HuH-7 (cell line): ENCODE measurements around the gene PTPRN2.
"Not testable (repeated sequence)": the region's sequence is repeated elsewhere in the genome, so short reads cannot be mapped to it uniquely, and the experiment has no call there.

ENCODE experiments used
- DNase-seq: peaks from one replicate; pipeline ENCODE4 v3.0.0; 2011; ENCODE audit warnings: low spot score

PTPRN2 gene

DNA sequence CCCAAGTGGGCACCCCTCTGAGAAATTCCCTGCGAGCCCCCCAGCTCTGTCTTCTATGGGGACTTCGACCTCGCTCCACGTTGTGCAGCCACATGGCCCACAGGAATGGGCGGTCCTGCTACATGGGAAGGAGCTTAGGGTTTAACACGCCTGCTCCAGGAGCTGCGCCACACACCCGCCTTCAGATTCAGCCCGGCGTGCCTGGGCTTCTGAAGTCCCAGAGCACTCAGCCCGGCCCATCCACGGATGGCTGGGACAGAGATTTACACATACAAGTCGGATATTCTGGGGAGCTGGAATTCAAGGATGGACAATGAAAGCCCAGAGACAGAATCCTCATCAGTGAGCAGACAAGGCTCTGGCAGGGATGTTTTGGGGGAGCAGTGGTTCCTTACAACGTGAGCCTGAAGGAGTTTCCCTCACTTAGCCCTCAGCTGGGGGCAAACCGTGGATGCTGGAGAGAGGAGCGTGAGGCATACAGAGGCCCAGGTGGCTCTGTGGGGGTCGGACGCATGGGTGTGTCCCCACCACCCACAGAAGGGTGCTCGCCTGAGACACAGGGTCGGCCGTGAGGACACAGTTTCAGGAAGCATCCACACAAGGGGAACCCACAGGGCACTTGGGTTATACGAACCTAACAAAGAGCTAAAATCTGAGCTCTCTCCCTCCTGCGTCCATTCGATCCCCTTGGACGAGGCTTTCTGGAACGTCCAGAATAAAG lies 877.9 kb downstream of the PTPRN2 start:
- DNase-seq, result no peak

DNA sequence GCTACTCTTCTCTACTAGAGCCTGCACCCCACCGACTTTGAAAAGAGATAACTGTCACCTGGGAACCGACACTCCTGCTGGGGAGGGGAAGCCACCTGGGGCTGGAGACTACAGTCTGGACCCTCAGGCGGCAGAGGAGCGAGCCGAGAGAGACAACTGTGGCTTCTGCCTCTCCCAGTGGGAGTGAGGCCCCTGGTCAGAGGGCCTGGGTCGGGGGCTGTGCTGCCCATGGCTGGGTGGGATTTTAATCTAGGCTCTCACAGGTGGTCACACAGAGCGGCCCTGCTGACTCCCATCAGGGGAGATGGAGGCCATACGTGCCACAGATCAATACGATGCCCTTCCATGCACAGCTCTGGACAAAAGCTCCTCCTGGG lies 878.7 kb downstream of the PTPRN2 start:
- DNase-seq, result no peak

DNA sequence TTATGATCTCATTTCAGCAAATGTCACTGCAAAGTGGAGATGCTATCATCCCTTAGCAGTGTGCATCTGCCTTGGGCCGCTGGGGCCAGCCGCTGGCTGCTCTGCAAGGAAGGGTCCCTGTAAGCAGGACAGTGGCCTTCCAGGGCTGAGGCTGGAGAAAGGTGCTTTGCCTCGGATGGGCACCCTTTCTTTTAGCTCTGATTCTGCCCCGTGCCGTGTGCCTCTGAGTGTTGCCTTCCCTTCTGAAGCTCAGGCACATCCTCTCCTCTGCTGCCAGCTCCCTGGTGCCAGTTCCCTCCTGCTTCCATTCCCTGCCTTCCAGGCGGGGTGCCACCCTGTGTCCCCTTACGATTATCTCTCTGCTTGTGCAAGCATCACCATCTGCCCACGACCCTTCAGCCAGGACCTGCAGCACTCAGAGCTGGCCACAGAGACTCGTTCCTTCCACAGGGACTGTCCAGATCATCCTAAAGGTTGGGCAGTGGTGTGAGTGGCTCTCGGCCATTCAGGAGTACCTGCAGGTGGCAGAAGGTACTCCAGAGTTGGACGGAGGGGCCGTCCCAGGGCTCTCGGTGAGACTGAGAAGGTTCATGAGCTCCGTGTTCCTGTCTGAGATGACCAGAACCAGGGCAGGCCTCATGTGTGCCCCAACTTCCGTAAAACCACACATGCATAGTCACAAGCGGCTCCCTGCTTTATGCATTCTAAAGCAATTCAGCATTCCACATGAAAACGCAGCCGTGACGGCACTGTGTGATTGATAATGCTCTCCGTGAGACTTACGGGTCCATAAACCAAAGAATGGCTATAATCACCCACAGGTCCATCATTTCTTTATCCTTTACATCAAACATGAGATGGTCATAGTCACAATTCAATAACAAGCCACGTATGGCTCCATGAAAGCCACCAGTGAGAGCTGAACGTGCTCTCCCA lies 879.4 kb downstream of the PTPRN2 start:
- no peak for DNase-seq

DNA sequence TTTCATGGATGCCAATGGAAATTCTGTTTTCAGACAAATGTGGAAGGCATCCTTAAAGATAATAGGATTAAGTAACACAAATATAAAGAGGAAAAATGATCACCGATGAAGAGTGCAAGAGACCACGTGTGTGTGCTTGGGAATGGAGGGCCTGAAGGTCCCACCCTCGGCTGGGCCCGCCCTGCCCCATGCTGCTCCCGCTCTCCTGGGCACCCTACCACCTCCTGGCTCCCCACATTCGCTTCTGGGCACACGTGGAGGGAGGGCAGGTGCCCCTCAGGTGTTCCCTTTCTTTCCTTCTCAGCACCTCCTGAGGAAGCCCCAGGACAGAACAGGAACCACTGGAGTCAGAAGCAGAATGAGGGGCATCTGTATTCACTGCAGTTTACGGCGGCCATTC lies 883.3 kb downstream of the PTPRN2 start:
- DNase-seq, result no peak

DNA sequence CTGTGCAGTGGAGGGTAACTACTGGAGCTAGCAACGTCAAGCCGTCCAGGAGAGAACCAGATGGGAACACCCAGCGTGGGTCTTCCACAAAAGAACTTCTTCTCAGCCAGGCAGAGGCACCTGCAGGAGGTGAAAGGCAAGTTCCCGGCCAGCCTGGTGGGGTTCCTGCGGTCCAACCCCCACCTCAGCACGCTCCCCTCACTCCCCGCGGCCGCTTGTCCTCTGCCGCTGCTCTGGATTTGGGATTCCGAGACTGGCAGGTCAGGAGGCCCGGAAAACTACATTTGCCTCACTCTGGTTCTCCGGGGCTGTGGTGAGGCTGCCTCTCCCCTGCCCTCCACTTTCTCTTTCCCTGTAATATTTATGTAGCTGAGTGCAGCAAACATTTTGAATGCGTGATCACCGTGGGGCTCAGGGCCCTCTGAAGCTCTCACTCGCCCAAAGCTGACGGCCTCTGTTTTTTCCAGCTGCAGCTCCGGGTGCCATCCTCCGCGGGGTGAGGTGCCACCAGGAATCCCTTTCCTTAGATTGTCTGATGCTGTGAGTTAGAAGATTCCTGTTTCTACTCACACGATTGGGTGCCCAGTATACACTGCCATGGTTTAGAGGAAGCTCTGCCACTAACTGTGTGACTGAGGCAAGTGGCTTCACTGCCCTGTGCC lies 884.0 kb downstream of the PTPRN2 start:
- DNase-seq, result no peak

DNA sequence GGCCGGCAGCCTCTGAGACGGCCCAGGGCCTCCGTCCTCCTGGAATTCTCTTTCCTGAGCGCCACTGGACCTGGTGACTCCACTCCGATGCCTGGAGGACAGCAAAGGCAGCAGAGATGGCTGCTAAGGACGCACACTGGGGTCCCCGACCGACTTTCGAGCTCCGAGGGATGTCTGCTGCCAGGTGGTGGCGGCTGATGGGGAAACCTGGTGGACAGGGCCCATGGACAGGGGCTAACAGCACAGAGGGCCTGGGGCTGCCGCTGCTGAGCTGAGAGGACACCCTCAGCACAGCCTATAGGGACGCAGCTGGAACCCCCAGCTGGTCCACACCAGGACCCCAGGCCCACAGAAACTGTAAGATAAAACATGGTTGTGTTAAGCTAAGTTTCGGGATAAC lies 884.5 kb downstream of the PTPRN2 start:
- DNase-seq, result no peak

DNA sequence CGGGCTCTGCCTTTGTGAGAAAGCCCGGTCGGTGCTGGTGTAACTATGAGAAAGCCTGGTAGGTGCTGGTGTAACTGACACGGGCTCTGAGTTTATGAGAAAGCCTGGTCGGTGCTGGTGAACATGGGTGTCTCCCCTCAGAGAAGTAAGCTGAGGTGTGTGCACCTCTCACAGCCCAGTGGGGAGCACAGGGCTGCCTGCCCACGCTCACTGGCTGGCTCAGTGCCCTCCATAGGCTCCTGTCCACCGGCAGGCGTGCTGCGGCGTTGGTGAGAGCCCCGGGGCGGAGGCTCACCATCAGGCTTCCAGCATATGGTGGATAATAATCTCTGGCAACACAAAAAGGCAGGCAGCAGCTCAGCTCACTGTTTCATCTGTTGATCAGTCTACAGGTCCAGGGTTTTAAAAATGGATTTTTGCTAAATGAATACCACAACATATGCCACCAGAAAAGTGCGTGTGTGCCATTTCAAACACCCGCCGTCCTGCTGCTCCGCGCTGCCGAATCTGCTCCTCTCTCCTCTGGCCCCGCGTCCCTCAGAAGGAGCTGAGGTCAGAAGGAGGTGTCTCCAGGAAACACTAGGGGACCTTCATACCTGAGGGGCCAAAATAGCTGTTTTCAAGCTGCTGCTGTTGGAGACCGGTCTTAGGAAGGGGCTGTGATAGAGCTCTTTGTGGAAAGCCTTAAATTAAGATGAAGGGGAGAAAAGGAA lies 885.2 kb downstream of the PTPRN2 start:
- no peak for DNase-seq

DNA sequence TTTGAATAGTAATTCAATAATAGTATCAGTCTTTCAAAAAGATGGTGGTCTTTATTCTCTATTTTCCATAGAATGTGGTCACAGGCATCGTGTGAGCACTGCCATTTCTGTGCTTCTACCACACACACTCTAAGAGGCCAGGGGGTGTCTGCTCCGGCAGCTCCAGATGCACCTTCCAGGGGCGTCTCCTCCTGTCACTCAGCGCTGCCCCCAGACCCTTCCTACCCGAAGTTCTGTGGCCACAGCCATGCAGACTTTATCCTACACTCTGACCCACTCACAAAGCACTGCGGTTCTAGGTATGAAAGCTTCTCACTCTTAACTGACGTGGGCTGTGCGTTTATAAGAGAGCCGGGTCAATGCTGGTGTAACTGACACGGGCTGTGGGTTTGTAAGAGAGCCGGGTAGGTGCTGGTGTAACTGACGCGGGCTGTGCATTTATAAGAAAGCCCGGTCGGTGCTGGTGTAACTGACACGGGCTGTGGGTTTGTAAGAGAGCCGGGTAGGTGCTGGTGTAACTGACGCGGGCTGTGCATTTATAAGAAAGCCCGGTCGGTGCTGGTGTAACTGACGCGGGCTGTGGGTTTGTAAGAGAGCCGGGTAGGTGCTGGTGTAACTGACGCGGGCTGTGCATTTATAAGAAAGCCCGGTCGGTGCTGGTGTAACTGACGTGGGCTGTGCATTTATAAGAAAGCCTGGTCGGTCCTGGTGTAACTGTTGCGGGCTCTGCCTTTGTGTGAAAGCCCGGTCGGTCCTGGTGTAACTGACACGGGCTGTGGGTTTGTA lies 886.0 kb downstream of the PTPRN2 start:
- DNase-seq, result not testable (repeated sequence)

DNA sequence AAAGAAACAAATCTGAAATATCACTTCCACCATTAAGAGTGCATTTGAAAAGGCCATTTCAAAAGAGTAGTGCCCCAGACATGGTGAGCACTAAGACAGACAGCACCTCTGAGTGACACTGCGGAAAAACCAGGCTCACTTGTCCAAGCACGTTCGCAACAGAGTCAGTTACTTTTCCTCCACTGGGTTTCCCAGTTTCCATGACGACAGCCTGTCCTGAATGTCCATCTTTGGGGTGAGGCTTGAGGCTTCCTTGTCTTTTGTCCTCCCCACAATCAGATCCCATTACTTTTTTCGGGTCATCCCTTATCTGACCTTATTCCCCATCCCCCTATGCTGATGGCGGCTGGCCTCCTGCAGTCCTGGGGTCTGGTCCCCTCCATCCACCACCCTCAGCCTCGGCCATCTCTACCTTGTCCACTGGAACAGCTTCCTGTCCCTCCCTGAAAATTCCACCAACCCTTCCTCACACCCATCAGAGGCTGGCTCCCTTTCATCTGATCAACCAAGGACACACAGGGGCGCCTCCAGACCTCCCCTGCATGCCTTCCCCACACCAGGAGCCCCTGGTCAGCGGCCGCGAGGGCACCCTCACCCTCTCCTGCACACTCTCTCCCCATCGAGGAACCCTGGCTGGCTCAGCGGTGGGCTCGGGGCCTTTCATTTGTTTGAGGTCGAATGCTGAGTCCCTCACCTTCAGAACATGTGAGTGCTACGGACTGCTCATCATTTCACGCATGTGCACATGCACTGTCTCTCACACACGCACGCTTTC lies 887.2 kb downstream of the PTPRN2 start:
- DNase-seq, result no peak

DNA sequence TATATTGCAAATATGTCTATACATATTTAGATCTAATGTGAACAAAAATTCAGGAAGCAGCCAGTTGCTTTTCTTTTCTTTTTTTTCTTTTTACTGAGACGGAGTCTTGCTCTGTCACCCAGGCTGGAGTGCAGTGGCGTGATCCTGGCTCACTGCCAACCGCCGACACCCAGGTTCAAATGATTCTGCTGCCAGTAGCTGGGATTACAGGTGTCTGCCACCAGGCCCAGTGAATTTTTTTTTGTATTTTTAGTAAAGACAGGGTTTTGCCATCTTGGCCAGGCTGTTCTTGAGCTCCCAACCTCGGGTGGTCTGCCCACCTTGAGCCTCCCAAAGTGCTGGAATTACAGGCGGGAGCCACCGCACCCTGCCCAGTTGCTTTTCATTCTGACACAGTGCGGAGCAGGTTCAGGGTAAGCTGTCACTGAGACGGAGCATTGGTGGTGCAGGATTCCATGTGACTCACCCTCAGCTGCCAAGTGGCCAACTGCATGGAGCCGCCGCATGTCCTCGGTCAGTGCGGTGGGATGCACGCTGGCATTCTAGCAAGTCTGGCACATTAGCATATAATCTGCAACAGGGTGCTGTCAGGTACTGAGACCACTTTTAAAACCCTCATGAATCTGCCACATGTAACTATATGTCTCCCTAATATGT lies 888.1 kb downstream of the PTPRN2 start:
- DNase-seq, result no peak

DNA sequence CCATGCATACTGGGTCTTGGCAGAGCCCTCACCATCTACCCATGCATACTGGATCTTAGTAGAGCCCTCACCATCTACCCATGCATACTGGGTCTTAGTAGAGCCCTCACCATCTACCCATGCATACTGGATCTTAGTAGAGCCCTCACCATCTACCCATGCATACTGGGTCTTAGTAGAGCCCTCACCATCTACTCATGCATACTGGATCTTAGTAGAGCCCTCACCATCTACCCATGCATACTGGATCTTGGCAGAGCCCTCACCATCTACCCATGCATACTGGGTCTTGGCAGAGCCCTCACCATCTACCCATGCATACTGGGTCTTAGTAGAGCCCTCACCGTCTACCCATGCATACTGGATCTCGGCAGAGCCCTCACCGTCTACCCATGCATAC lies 890.3 kb downstream of the PTPRN2 start:
- not testable (repeated sequence) for DNase-seq

DNA sequence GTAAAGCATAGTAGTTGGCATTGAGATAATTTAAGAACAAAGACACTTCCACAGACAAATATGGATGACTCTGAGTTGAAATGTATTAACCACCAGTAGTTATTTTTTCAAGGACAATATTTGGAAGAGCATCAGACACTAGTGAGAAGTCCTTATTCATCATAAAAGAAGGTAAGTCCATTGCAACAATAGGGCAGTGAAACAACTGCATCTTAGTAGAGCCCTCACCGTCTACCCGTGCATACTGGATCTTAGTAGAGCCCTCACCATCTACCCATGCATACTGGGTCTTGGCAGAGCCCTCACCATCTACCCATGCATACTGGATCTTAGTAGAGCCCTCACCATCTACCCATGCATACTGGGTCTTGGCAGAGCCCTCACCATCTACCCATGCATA lies 892.0 kb downstream of the PTPRN2 start:
- not testable (repeated sequence) for DNase-seq

DNA sequence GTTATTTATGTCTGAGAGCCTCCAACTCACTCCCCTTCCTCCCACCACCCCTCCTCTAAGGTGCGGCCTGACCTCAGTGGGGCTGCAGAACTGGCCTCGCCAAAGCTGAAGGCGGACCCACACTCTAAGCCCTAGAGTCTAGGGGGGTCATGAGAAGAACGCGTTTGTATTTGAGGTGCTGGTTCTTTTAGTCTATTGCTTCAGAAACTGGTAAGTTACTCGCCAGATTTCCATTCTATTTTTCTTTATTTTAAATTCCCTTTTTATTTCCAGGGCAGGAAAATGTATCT lies 893.3 kb downstream of the PTPRN2 start:
- no peak for DNase-seq

DNA sequence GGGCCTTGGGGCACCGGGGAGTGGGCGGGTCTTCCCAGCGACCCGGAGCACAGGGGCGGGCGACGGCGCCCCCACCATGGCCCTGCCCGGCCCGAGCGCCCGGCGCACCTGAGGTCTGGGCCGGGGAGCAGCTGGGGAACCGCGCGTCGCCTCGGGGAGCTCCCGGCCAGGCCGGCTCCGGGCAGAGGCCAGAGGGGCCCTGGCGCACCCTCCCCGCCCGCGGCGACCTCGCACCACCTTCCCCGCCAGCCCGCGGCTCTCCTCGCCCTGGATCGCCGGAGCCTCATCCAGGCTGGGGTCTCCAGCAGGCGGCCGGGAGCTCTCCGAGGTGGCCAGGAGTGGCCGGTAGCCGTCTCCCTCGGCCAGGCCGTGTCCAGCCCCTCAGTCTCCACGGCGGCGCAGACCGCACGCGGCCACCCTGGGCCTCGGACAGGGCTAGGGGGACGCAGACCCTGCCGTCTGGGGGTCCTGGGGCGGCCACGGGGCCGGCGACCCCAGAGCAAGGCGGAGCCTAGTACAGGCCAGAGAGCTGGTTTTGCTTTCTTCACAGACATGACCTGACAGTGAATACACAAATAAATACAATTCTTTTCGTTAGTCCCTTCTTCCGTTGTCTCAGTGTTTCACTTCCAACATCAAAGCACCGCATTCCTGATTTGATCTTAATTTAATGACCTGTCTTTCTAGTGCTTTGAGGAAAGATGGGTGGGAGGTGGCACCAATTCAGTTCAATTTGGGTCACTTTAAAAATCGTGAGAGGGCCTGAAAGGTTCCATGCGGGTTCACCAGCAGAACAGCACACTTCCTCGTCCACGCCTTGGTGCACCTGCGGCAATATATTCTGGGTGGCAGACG lies 893.9 kb downstream of the PTPRN2 start:
- no peak for DNase-seq

DNA sequence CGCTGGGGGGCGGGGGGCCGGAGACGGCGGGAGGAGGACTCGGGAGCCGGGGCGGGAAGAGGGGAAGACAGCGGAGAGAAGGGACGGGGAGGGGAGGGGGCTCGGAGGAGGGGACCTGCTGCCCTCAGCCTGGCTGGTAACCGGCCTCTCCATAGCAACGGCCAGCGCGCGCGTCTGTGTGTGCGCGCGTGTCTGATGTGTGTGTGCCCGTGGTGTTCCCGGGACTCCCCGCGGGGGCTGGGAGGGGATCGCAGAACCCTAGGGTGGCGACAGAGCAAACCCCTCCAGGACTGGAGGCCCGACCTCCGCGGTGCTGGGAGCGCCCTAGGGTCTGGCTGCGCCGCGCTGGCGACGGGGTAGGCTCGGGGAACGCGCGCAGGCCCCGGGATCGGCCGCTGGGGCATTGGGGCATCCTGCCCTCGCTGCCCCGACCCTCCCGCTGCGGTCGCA lies 894.5 kb downstream of the PTPRN2 start:
- DNase-seq, result no peak

DNA sequence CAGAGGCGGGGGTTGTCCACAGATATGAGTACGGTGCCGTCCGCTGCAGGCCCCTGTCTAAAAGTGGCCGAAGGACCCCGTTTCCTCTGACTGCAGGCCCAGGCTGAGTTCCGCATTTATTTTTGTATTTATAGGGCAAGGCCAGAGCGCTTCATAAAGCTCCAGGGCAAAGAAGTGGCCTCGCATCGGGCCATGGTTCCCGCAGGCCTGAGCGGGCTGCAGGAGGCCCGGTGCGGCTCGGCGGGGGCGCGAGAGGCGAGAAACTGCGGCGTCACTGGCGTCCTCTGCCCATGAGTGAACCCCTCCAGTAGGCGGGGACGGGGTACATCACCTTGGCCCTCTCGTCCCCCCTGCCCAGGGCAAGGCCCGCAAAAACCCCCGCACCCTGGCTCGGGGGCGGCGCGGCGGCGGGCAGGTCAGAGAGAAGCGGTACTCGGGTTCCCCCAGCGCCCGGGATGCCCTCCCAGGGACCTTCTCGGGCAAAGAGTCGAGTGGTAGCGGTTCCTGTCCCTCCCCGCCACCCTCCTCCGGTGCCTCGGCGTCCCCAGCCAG lies 895.1 kb downstream of the PTPRN2 start:
- DNase-seq, result no peak

DNA sequence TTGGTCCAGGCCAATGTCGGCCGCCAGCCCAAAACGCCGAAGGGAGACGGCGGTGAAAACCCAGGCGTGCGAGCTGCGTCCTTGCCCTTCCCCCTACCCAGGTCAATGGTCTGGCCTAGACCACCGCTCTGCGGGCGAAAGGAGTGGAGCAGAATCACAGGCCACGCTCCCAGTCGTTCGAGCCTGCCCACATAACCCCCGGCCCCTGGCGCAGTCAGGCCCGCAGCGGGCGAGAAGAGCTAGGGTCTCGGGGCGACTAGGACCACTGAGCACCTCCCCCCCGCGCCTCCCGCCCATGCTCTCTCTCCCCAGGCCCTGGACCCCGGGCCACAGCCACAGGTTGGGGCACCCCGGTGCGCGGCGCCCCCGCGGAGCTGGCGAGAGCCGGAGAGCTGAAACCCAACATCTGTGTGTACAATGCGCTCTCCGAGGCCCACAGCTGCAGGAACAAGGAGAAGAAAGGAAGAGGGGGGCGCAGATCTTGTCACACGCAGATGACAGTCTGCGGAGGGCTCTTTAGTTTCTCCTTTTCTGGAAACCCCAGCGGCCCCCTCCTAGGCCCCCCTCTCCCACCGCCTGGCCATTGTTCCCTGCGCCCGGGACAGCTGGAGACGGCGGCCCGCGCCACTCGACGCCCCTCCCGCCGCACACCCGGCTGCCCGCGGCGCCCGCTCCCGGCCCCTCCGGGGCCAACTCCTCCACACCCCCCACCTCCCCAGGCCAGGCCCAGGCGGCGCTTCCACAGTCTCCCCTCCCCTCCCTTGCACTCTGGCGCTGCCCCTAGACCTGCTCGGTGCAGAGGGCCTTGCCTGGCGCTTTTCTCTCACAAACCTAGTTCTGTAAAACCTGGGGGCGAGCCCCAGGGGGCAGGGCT lies 895.8 kb downstream of the PTPRN2 start:
- DNase-seq, result no peak
